PC-3 (cell line): ENCODE data around the gene MTF1. TPM values are rescaled to one million over a fixed set of nuclear protein-coding genes. Genes with fewer than 3 reads are reported as not detected.

Experiments
- ATAC-seq: fragments of 200-7000 bp; cut with Tn5 transposase; 2 replicates; pipeline ENCODE4 v1.9.1; 2020; ENCODE audit warnings: mild to moderate bottlenecking, moderate library complexity
- BruUV-seq: library from RNA; stranded (reverse); fragments of 400-500 nt; replicated peaks from 2 replicates; lab custom pipeline; 2021; lab: Mats Ljungman, UMichigan
- CTCF ChIA-PET: fragments of 300-600 bp; sonication (Branson Sonifier 250); formaldehyde crosslinking; loops from one replicate; lab custom pipeline; 2022; ENCODE audit warnings: antibody characterized with exemption; lab: Charles Lee
- POLR2A ChIA-PET: fragments of 300-600 bp; sonication (Branson Sonifier 250); formaldehyde crosslinking; loops from one replicate; lab custom pipeline; 2022; ENCODE audit warnings: antibody characterized with exemption; ENCODE audit not compliant: unreplicated experiment; lab: Charles Lee
- DNase-seq: peaks from one replicate; pipeline ENCODE4 v3.0.0-alpha.2; 2015
- H2AFZ ChIP-seq: fragments of 300-600 bp; sonication (generic); 2 replicates; pipeline ENCODE4 v1.6.0; 2016; ENCODE audit warnings: antibody characterized with exemption, low read length
- H3F3A ChIP-seq: fragments of 300-600 bp; sonication (generic); one replicate; pipeline ENCODE4 v1.6.0; 2017; ENCODE audit warnings: antibody characterized with exemption, low read length, control low read depth, mild to moderate bottlenecking; ENCODE audit not compliant: unreplicated experiment
- H3K27ac ChIP-seq: fragments of 300-600 bp; sonication (generic); 2 replicates; pipeline ENCODE4 v1.5.1; 2016; ENCODE audit warnings: mild to moderate bottlenecking, low read length
- H3K27me3 ChIP-seq: fragments of 300-600 bp; sonication (generic); 2 replicates; pipeline ENCODE4 v1.6.1; 2016; ENCODE audit warnings: low read length, mixed read lengths
- H3K36me3 ChIP-seq: fragments of 300-600 bp; sonication (generic); 2 replicates; pipeline ENCODE4 v1.6.1; 2016; ENCODE audit warnings: low read depth, mixed run types, low read length, mixed read lengths
- H3K4me1 ChIP-seq: fragments of 300-600 bp; sonication (generic); 2 replicates; pipeline ENCODE4 v1.5.1; 2016; ENCODE audit warnings: low read length; ENCODE audit not compliant: insufficient read depth
- H3K4me2 ChIP-seq: fragments of 300-600 bp; sonication (generic); 2 replicates; pipeline ENCODE4 v1.6.0; 2016; ENCODE audit warnings: low read length
- H3K4me3 ChIP-seq: fragments of 300-600 bp; sonication (generic); 2 replicates; pipeline ENCODE4 v1.5.1; 2016; ENCODE audit warnings: mild to moderate bottlenecking, low read length, mixed read lengths
- H3K79me2 ChIP-seq: fragments of 300-600 bp; sonication (generic); 2 replicates; pipeline ENCODE4 v1.6.1; 2017; ENCODE audit warnings: low read length, mixed read lengths
- H3K9ac ChIP-seq: fragments of 300-600 bp; sonication (generic); 2 replicates; pipeline ENCODE4 v1.6.0; 2016; ENCODE audit warnings: mild to moderate bottlenecking, low read length
- H3K9me2 ChIP-seq: fragments of 300-600 bp; sonication (generic); replicated peaks from 2 replicates; pipeline ENCODE4 v1.6.1; 2016; ENCODE audit warnings: mixed run types, low read length, mixed read lengths
- H3K9me3 ChIP-seq: fragments of 300-600 bp; sonication (generic); 2 replicates; pipeline ENCODE4 v1.6.1; 2016; ENCODE audit warnings: low read length, mixed read lengths
- H4K20me1 ChIP-seq: fragments of 300-600 bp; sonication (generic); 2 replicates; pipeline ENCODE4 v1.6.1; 2016; ENCODE audit warnings: low read length, mixed read lengths
- CTCF ChIP-seq: fragments of 300-600 bp; sonication (generic); conservative IDR thresholded peaks from 2 replicates; pipeline ENCODE4 v1.5.1; 2017; ENCODE audit warnings: antibody characterized with exemption, low read depth, mild to moderate bottlenecking, low read length
- EZH2 ChIP-seq: fragments of 300-600 bp; sonication (generic); IDR thresholded peaks from one replicate; pipeline ENCODE4 v1.6.1; 2017; ENCODE audit warnings: antibody characterized with exemption, mild to moderate bottlenecking, low read length; ENCODE audit not compliant: unreplicated experiment
- EZH2phosphoT487 ChIP-seq: fragments of 300-600 bp; sonication (generic); IDR thresholded peaks from 2 replicates; pipeline ENCODE4 v1.6.1; 2018; ENCODE audit warnings: mild to moderate bottlenecking, antibody characterized with exemption, low read length, borderline replicate concordance
- intact Hi-C: fragments of 100-400 bp; cut with micrococcal nuclease; formaldehyde crosslinking; loops from 2 replicates; pipeline ENCODE4 v1.9.0; 2023
- total RNA-seq: library from RNA; depleted of rRNA; stranded (reverse); fragments of >200 nt; gene quantifications from 2 replicates; pipeline ENCODE4 v1.2.3, GENCODE V29; 2014

MTF1 gene
- total RNA-seq, 1 experiment from 2014 or later: 5.4 TPM

GRCh38 chr1:37879865-37880264 lies 20.5 kb upstream of the MTF1 start:
- no peak overlapping the region for H3K4me2 ChIP-seq
- H3K9me3 ChIP-seq: no peaks in the 10 kb centered on the region
- no peak overlapping the region for H3K27ac ChIP-seq
- ChIA-PET CTCF (no interaction called here), POLR2A (no interaction called here)
- H4K20me1 ChIP-seq: no peaks in the 10 kb centered on the region
- H3K79me2 ChIP-seq: no peaks in the 10 kb centered on the region
- no peak overlapping the region for H2AFZ ChIP-seq
- H3K4me1 ChIP-seq: no peaks in the 10 kb centered on the region
- TF ChIP-seq EZH2phosphoT487 (no peak), CTCF (no peak), EZH2 (no peak)
- no peak overlapping the region for H3K4me3 ChIP-seq
- H3F3A ChIP-seq: no peaks in the 10 kb centered on the region
- no peak overlapping the region for H3K9ac ChIP-seq
- intact Hi-C loops: no loop called here
- H3K36me3 ChIP-seq: peaks cover 7% of the 10 kb centered on the region; the same call in 1 of the 2 replicates
- ATAC-seq (no peak), DNase-seq (no peak)
- H3K9me2 ChIP-seq: no peaks in the 10 kb centered on the region
- no TSS peak for BruUV-seq
- no peaks in the 10 kb centered on the region for H3K27me3 ChIP-seq

GRCh38 chr1:37878071-37878470 lies 18.7 kb upstream of the MTF1 start:
- DNase-seq (no peak), ATAC-seq (no peak)
- H3K9ac ChIP-seq: no peak overlapping the region
- peaks cover 9% of the 10 kb centered on the region; the same call in 1 of the 2 replicates for H3K36me3 ChIP-seq
- TF ChIP-seq CTCF: no peak
- no peak for TF ChIP-seq EZH2phosphoT487
- no peak for TF ChIP-seq EZH2
- intact Hi-C loops: no loop called here
- no peak overlapping the region for H3K27ac ChIP-seq
- no peaks in the 10 kb centered on the region for H3K4me1 ChIP-seq
- no peaks in the 10 kb centered on the region for H3F3A ChIP-seq
- no peaks in the 10 kb centered on the region for H4K20me1 ChIP-seq
- no peak overlapping the region for H3K4me2 ChIP-seq
- H2AFZ ChIP-seq: no peak overlapping the region
- no peaks in the 10 kb centered on the region for H3K9me3 ChIP-seq
- POLR2A ChIA-PET: no interaction called here
- H3K79me2 ChIP-seq: no peaks in the 10 kb centered on the region
- no peaks in the 10 kb centered on the region for H3K9me2 ChIP-seq
- H3K4me3 ChIP-seq: no peak overlapping the region
- no peaks in the 10 kb centered on the region for H3K27me3 ChIP-seq
- CTCF ChIA-PET: no interaction called here
- BruUV-seq: no TSS peak

- peak; percentile 42 for DNase-seq
- intact Hi-C loops: no loop called here
Observed at GRCh38 chr1:37875833-37876232, 16.4 kb upstream of the MTF1 start.

More at GRCh38 chr1:37875833-37876232, 16.4 kb upstream of the MTF1 start:
- no peak overlapping the region for H3K9ac ChIP-seq
- H3K79me2 ChIP-seq: no peaks in the 10 kb centered on the region
- CTCF ChIA-PET: interaction anchor here (0.6 to 1.0 kb wide), 6 partner anchors 14 to 184 kb away, joined by 3 to 11 read pairs (median 4); no protein-coding TSS in a partner anchor
- no TSS peak for BruUV-seq
- peaks cover 9% of the 10 kb centered on the region; the same call in 1 of the 2 replicates for H3K36me3 ChIP-seq
- peak; percentile 73 for ATAC-seq
- H3K4me2 ChIP-seq: no peak overlapping the region
- H3F3A ChIP-seq: no peaks in the 10 kb centered on the region
- POLR2A ChIA-PET: no interaction called here
- TF ChIP-seq EZH2 (no peak), CTCF (peak; percentile 52), EZH2phosphoT487 (no peak)
- H3K27me3 ChIP-seq: no peaks in the 10 kb centered on the region
- no peaks in the 10 kb centered on the region for H4K20me1 ChIP-seq
- H3K9me3 ChIP-seq: no peaks in the 10 kb centered on the region
- H2AFZ ChIP-seq: no peak overlapping the region
- no peak overlapping the region for H3K27ac ChIP-seq
- H3K9me2 ChIP-seq: no peaks in the 10 kb centered on the region
- no peaks in the 10 kb centered on the region for H3K4me1 ChIP-seq
- no peak overlapping the region for H3K4me3 ChIP-seq
